ENCODE results near the gene NUDT17. TPM values are rescaled to one million over a fixed set of nuclear protein-coding genes. Genes with fewer than 3 reads are reported as not detected.

The NUDT17 gene
- total RNA-seq, 2 experiments from 2014 or later, result 2.7 to 3.4 TPM

- no peaks in the 10 kb centered on the region for H3K36me3 Mint-ChIP-seq (ENCODE audit: low read depth)
- H3K4me3 Mint-ChIP-seq, result peak overlapping the region; percentile 77
- peaks cover 33% of the 10 kb centered on the region for H3K27me3 Mint-ChIP-seq
- no peaks in the 10 kb centered on the region for H3K9me3 Mint-ChIP-seq
- CTCF ChIA-PET, result interaction anchor here (0.6 to 10.8 kb wide), 7 partner anchors 7 to 43 kb away, joined by 3 to 63 read pairs (median 4); partner anchors contain the start of genes NUDT17, PIAS3 and RBM8A
- no peak for DNase-seq
- no peak overlapping the region for H3K27ac Mint-ChIP-seq
- peaks cover 14% of the 10 kb centered on the region for H3K4me1 Mint-ChIP-seq
- POLR2A ChIA-PET, result no interaction called here
Observed at GRCh38 chr1:145884675-145885074, 39.2 kb downstream of the NUDT17 start.

DNA sequence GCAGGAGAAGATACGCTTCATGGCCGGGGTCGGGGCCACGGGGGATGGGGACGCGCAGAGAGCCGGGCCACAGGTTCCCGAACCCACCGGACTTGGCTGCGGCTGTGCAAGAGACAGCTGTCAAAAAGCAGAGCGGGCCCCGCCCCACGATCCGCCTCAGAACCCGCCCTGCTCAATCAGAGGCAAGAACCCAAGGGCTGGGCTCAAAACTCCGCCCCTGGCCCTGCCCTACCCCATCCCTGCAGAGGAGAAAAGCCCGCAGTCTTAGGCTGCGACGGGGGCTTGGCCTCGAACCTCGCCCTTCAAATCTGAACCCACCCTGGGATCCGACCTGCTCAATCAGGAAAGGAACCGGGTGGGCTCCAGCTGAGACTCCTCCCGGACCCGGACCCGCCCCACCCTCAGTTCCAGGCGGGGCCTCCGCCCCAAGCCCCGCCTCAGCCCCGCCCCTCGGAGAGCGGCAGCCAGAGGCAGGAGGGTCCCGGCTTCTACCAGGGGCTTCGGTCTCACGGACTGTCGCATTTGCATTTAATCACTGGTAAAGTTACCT lies 40.4 kb downstream of the NUDT17 start, which contains the start of gene ANKRD35:
ANKRD35 (minus strand) TSS at position 129 of the 550 bp plus-strand sequence; CDS start at position 21, 108 bp downstream.
- H3K27ac Mint-ChIP-seq, result no peak within 1 kb of the TSS
- H3K4me3 Mint-ChIP-seq, result peak within 1 kb of the TSS; percentile 77
- H3K9me3 Mint-ChIP-seq, result no peaks in the 10 kb centered on the region
- H3K36me3 Mint-ChIP-seq (ENCODE audit: low read depth), result no peaks in the 10 kb centered on the region
- POLR2A ChIA-PET, result no interaction called here
- H3K27me3 Mint-ChIP-seq, result peaks cover 33% of the 10 kb centered on the region
- peak; percentile 92 for DNase-seq
- peaks cover 14% of the 10 kb centered on the region for H3K4me1 Mint-ChIP-seq
- CTCF ChIA-PET, result interaction anchor here (0.6 to 10.8 kb wide), 10 partner anchors 10 to 84 kb away, joined by 3 to 63 read pairs (median 4); partner anchors contain the start of genes LIX1L, NUDT17, PIAS3 and RBM8A

- CTCF ChIA-PET, result interaction anchor here (1.2 to 10.8 kb wide), 3 partner anchors 16 to 84 kb away, joined by 3 to 63 read pairs (median 11); partner anchors contain the start of gene NUDT17
- no peak for DNase-seq
- Mint-ChIP-seq H3K27ac (no peak overlapping the region), H3K36me3 (ENCODE audit: low read depth) (no peaks in the 10 kb centered on the region), H3K9me3 (no peaks in the 10 kb centered on the region), H3K27me3 (peaks cover 30% of the 10 kb centered on the region), H3K4me1 (peaks cover 14% of the 10 kb centered on the region), H3K4me3 (peak overlapping the region; percentile 77)
- POLR2A ChIA-PET, result no interaction called here
Observed at GRCh38 chr1:145886390-145886789, 41.0 kb downstream of the NUDT17 start.

GRCh38 chr1:145886816-145887215 lies 41.4 kb downstream of the NUDT17 start:
- ChIA-PET CTCF (interaction anchor here (1.0 to 10.8 kb wide), 3 partner anchors 16 to 85 kb away, joined by 3 to 63 read pairs (median 3); partner anchors contain the start of gene NUDT17), POLR2A (no interaction called here)
- Mint-ChIP-seq H3K4me3 (peak overlapping the region; percentile 56), H3K27ac (no peak overlapping the region), H3K4me1 (peaks cover 14% of the 10 kb centered on the region), H3K9me3 (no peaks in the 10 kb centered on the region), H3K27me3 (peaks cover 28% of the 10 kb centered on the region), H3K36me3 (ENCODE audit: low read depth) (no peaks in the 10 kb centered on the region)
- no peak for DNase-seq

DNA sequence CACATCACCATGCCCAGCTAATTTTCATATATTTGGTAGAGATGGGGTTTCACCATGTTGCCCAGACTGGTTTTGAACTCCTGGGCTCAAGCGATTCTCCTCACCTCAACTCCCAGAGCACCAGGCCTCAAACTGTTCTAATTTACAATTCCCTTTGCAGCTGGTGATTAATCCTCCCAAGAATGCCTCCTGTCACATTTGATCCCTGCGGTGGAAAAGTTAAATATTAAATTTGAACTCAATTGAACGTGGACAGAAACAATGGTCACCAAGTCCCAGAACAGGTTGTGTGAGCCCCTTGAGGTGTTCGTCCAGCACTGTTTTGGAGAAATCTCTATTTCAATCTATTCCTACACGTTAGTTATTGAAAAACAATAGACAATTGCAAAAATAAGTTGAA lies 42.2 kb downstream of the NUDT17 start:
- H3K27me3 Mint-ChIP-seq, result peaks cover 26% of the 10 kb centered on the region
- no peak overlapping the region for H3K4me3 Mint-ChIP-seq
- H3K36me3 Mint-ChIP-seq (ENCODE audit: low read depth), result no peaks in the 10 kb centered on the region
- POLR2A ChIA-PET, result no interaction called here
- no peaks in the 10 kb centered on the region for H3K9me3 Mint-ChIP-seq
- no peak for DNase-seq
- CTCF ChIA-PET, result interaction anchor here (1.0 to 10.8 kb wide), 2 partner anchors 17 to 42 kb away, joined by 3 to 63 read pairs; partner anchors contain the start of gene NUDT17
- no peak overlapping the region for H3K27ac Mint-ChIP-seq
- H3K4me1 Mint-ChIP-seq, result peaks cover 14% of the 10 kb centered on the region

DNA sequence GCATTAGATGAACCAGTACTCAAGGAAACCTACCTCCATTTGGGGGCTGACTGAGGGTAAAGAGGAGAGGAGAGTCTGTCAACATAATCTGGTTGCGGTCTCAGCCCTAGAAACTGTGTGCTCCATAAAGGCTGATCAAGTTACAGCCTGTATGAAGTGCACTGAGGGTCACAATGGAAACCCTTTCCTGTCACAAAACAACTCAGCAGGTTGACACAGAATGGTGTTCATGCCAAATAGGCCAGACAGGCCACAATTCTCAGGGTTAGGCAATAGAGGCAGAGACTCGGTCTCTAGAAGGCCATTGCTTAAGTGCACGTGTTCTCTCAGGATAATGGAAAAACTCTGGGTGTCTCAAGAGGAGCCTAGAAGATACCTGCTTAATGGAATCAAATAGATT lies 44.3 kb downstream of the NUDT17 start:
- POLR2A ChIA-PET, result no interaction called here

DNA sequence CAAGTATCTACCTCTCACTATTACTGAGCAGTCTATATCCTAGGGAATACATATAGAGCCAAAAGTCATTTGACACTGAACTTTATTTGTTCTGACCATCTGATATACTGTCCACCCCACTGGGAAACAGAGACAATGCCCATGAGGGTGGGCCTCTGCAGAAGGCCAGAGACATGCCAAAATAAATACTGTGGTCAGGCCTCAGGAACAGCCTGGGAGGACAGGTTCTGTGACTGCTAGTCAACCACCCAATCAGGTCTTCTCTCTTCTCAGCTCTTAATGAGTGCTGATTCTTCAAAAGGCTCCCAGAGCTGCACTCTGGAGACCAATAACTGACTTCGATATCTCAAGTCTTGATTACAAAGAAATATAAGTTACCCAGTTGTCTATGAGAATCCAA lies 45.7 kb downstream of the NUDT17 start:
- POLR2A ChIA-PET, result no interaction called here

More for the DNA sequence above, 44.3 kb downstream of the NUDT17 start:
- Mint-ChIP-seq H3K27me3 (peaks cover 7% of the 10 kb centered on the region), H3K27ac (no peak overlapping the region), H3K4me1 (peaks cover 12% of the 10 kb centered on the region), H3K9me3 (no peaks in the 10 kb centered on the region), H3K36me3 (ENCODE audit: low read depth) (no peaks in the 10 kb centered on the region), H3K4me3 (no peak overlapping the region)
- no peak for DNase-seq
- CTCF ChIA-PET, result no interaction called here

GRCh38 chr1:145891587-145892485 lies 46.4 kb downstream of the NUDT17 start:
- Mint-ChIP-seq H3K27me3 (no peaks in the 10 kb centered on the region), H3K36me3 (ENCODE audit: low read depth) (no peaks in the 10 kb centered on the region), H3K4me1 (peaks cover under 1% of the 10 kb centered on the region), H3K9me3 (no peaks in the 10 kb centered on the region), H3K27ac (no peak overlapping the region), H3K4me3 (no peak overlapping the region)
- CTCF ChIA-PET, result interaction anchor here (0.6 to 2.9 kb wide), 20 partner anchors 8 to 125 kb away, joined by 3 to 10 read pairs (median 4); partner anchors contain the start of genes NUDT17 and RBM8A
- peak; percentile 66 for DNase-seq
- POLR2A ChIA-PET, result interaction anchor here (0.5 kb wide), 1 partner anchor 427 kb away, joined by 3 read pairs; no protein-coding TSS in a partner anchor

More for the DNA sequence above, 45.7 kb downstream of the NUDT17 start:
- no peaks in the 10 kb centered on the region for H3K9me3 Mint-ChIP-seq
- H3K4me1 Mint-ChIP-seq, result peaks cover 4% of the 10 kb centered on the region
- H3K27ac Mint-ChIP-seq, result no peak overlapping the region
- no peaks in the 10 kb centered on the region for H3K27me3 Mint-ChIP-seq
- CTCF ChIA-PET, result interaction anchor here (0.6 to 2.9 kb wide), 16 partner anchors 8 to 126 kb away, joined by 3 to 10 read pairs (median 4); no protein-coding TSS in a partner anchor
- H3K4me3 Mint-ChIP-seq, result no peak overlapping the region
- no peaks in the 10 kb centered on the region for H3K36me3 Mint-ChIP-seq (ENCODE audit: low read depth)
- no peak for DNase-seq

GRCh38 chr1:145892486-145893087 lies 47.2 kb downstream of the NUDT17 start:
- H3K9me3 Mint-ChIP-seq, result no peaks in the 10 kb centered on the region
- H3K27me3 Mint-ChIP-seq, result no peaks in the 10 kb centered on the region
- H3K4me1 Mint-ChIP-seq, result no peaks in the 10 kb centered on the region
- no peaks in the 10 kb centered on the region for H3K36me3 Mint-ChIP-seq (ENCODE audit: low read depth)
- ChIA-PET POLR2A (no interaction called here), CTCF (interaction anchor here (0.6 to 2.9 kb wide), 13 partner anchors 8 to 121 kb away, joined by 3 to 10 read pairs (median 5); partner anchors contain the start of genes NUDT17 and RBM8A)
- no peak for DNase-seq
- H3K4me3 Mint-ChIP-seq, result no peak overlapping the region
- H3K27ac Mint-ChIP-seq, result no peak overlapping the region

- Mint-ChIP-seq H3K4me1 (no peaks in the 10 kb centered on the region), H3K36me3 (ENCODE audit: low read depth) (no peaks in the 10 kb centered on the region), H3K27me3 (no peaks in the 10 kb centered on the region), H3K9me3 (no peaks in the 10 kb centered on the region), H3K4me3 (no peak overlapping the region), H3K27ac (no peak overlapping the region)
- POLR2A ChIA-PET, result no interaction called here
- DNase-seq, result no peak
- CTCF ChIA-PET, result interaction anchor here (1.1 to 2.9 kb wide), 6 partner anchors 9 to 121 kb away, joined by 3 to 10 read pairs (median 5); partner anchors contain the start of genes NUDT17 and RBM8A
Observed at GRCh38 chr1:145893306-145894055, 48.1 kb downstream of the NUDT17 start.

DNA sequence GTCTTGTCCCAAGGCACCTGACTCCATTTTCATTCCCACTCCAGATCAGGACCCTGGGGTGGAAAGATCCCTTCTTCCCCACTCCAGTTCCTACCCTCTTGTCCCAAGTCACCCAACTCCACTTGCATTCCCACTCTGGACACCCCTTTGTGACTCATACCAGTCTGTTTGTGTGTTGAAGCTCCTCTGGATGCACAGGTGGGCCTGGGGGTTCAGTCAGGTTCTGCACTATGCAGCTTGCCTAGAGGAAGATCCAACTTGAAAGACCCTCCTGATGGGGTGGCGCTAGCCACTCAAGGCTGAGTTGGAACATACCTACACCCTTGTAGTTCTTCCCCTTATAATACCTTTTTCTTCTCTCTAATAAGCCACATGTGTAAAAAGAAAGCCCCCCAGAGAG lies 50.0 kb downstream of the NUDT17 start:
- ChIA-PET POLR2A (no interaction called here), CTCF (interaction anchor here (1.0 to 2.3 kb wide), 4 partner anchors 10 to 50 kb away, joined by 3 to 6 read pairs (median 4); partner anchors contain the start of genes ANKRD35 and NUDT17)
- Mint-ChIP-seq H3K9me3 (no peaks in the 10 kb centered on the region), H3K27ac (no peak overlapping the region), H3K36me3 (ENCODE audit: low read depth) (no peaks in the 10 kb centered on the region), H3K4me1 (no peaks in the 10 kb centered on the region), H3K4me3 (no peak overlapping the region), H3K27me3 (no peaks in the 10 kb centered on the region)
- DNase-seq, result no peak

- no peak overlapping the region for H3K4me3 Mint-ChIP-seq
- H3K9me3 Mint-ChIP-seq, result no peaks in the 10 kb centered on the region
- CTCF ChIA-PET, result interaction anchor here (1.6 to 1.9 kb wide), 2 partner anchors 79 to 109 kb away, joined by 3 to 5 read pairs; no protein-coding TSS in a partner anchor
- H3K36me3 Mint-ChIP-seq (ENCODE audit: low read depth), result no peaks in the 10 kb centered on the region
- H3K4me1 Mint-ChIP-seq, result no peaks in the 10 kb centered on the region
- POLR2A ChIA-PET, result no interaction called here
- DNase-seq, result no peak
- no peaks in the 10 kb centered on the region for H3K27me3 Mint-ChIP-seq
- no peak overlapping the region for H3K27ac Mint-ChIP-seq
Observed at GRCh38 chr1:145897969-145898368, 52.5 kb downstream of the NUDT17 start.

Measured in activated CD4-positive, alpha-beta T cell treated with anti-CD3 and anti-CD28 coated beads, Interleukin-2, amount 10 ng/mL, durations not matched to agents 7 days and 5 days (primary cell).